Lung (tissue), 12 donors: ENCODE results near the gene PARD3. TPM values are rescaled to one million over a fixed set of nuclear protein-coding genes. Genes with fewer than 3 reads are reported as not detected.
A peak's percentile ranks its signal among the peaks of the same experiment; 100 is the strongest.

Experiments
- ATAC-seq: fragments of 200-7000 bp; cut with Tn5 transposase; one replicate; pipeline ENCODE4 v1.9.1; 2020; ENCODE audit warnings: moderate number of reproducible peaks; ENCODE audit not compliant: insufficient read depth, low FRiP score
- DNase-seq, 3 donors: peaks; one replicate each; pipeline ENCODE4 v3.0.0-alpha.2; 2013 to 2017
- H3K27ac ChIP-seq, 2 donors: one replicate each; pipeline ENCODE4 v1.5.1; 2013; ENCODE audit warnings: mild to moderate bottlenecking in 2 of 2, moderate library complexity in 2 of 2, control low read depth in 1 of 2, inconsistent platforms in 1 of 2, low read depth in 1 of 2, low read length in 1 of 2
- H3K27me3 ChIP-seq, 3 donors: one replicate each; pipeline ENCODE4 v1.5.1; 2013; ENCODE audit warnings: low read length in 2 of 3; ENCODE audit not compliant: control insufficient read depth in 3 of 3, insufficient read depth in 3 of 3
- H3K36me3 ChIP-seq, 4 donors: one replicate each; pipeline ENCODE4 v1.5.1; 2013; ENCODE audit warnings: low read length in 4 of 4, mild to moderate bottlenecking in 1 of 4, moderate library complexity in 1 of 4; ENCODE audit not compliant: control insufficient read depth in 4 of 4, insufficient read depth in 4 of 4
- H3K4me1 ChIP-seq, 5 donors: one replicate each; pipeline ENCODE4 v1.5.1; 2013; ENCODE audit warnings: low read length in 5 of 5, mild to moderate bottlenecking in 2 of 5, moderate library complexity in 1 of 5; ENCODE audit not compliant: control insufficient read depth in 5 of 5, insufficient read depth in 5 of 5
- H3K4me3 ChIP-seq: one replicate; pipeline ENCODE4 v1.5.1; 2013; ENCODE audit warnings: mild to moderate bottlenecking, control low read depth, moderate library complexity
- H3K9ac ChIP-seq, 2 donors: one replicate each; pipeline ENCODE4 v1.5.1; 2013; ENCODE audit warnings: low read length in 2 of 2, control low read depth in 1 of 2; ENCODE audit not compliant: insufficient read depth in 1 of 2
- H3K9me3 ChIP-seq, 4 donors: one replicate each; pipeline ENCODE4 v1.5.1; 2013; ENCODE audit warnings: low read length in 3 of 4, mild to moderate bottlenecking in 1 of 4, moderate library complexity in 1 of 4; ENCODE audit not compliant: control insufficient read depth in 4 of 4, insufficient read depth in 3 of 4
- WGBS, 2 donors: extraction: QIAGEN DNeasy Blood & Tissue Kit; methylation state at CpG; one replicate each; pipeline ENCODE4 v1.1.7; 2013; 5-methylcytosine and 5-hydroxymethylcytosine counted together
- polyA plus RNA-seq, 2 donors: library from polyadenylated mRNA; stranded (reverse); fragments of 200-250 nt; gene quantifications; one replicate each; pipeline ENCODE4 v1.2.1, GENCODE V29; 2013
- total RNA-seq, 2 donors: library from RNA; depleted of rRNA in 1 of 2; stranded (reverse); fragments of >200 nt in 1 of 2; gene quantifications; one replicate each; pipeline ENCODE4 v1.2.1, GENCODE V29; 2014 to 2021
- TF ChIP-seq, protein P1 (sequence below): IDR thresholded peaks from 2 replicates; pipeline ENCODE4 v1.5.1; 2012; ENCODE audit warnings: mild to moderate bottlenecking; ENCODE audit errors: control extremely low read depth, extremely low read depth
- donor health status: control.
- donor health status: control.
- donor health status: Bipolar disorder and iron deficiency.
- donor health status: healthy.
- donor health status: DM: yes; HTN: yes; CAD: no.

The PARD3 gene
- total and polyA plus RNA-seq, 4 donors, result 10.3 to 69.2 (median 27.6) TPM

GRCh38 chr10:34477249-34477648 lies 337.8 kb downstream of the PARD3 start:
- Histone ChIP-seq H3K4me1 (peaks cover 3 to 17% (median 4%) of the 10 kb centered on the region in 5 donors), H3K27me3 (no peaks in the 10 kb centered on the region), H3K9me3 (no peaks in the 10 kb centered on the region), H3K9ac (no peak overlapping the region), H3K36me3 (no peaks in the 10 kb centered on the region), H3K4me3 (no peak overlapping the region), H3K27ac (no peak overlapping the region)
- DNase-seq (no peak), ATAC-seq (no peak)
- TF ChIP-seq, protein P1, sequence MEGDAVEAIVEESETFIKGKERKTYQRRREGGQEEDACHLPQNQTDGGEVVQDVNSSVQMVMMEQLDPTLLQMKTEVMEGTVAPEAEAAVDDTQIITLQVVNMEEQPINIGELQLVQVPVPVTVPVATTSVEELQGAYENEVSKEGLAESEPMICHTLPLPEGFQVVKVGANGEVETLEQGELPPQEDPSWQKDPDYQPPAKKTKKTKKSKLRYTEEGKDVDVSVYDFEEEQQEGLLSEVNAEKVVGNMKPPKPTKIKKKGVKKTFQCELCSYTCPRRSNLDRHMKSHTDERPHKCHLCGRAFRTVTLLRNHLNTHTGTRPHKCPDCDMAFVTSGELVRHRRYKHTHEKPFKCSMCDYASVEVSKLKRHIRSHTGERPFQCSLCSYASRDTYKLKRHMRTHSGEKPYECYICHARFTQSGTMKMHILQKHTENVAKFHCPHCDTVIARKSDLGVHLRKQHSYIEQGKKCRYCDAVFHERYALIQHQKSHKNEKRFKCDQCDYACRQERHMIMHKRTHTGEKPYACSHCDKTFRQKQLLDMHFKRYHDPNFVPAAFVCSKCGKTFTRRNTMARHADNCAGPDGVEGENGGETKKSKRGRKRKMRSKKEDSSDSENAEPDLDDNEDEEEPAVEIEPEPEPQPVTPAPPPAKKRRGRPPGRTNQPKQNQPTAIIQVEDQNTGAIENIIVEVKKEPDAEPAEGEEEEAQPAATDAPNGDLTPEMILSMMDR, result no peak
- WGBS, 2 donors, result 98% methylated on average over 2 of the region's 2 CpGs

- DNase-seq, result no peak
- H3K36me3 ChIP-seq, result no peaks in the 10 kb centered on the region
- WGBS, 2 donors, result 88 to 91% methylated on average over 3 of the region's 3 CpGs
- ATAC-seq, result no peak
- TF ChIP-seq, protein P1, result no peak
- H3K9me3 ChIP-seq, result no peaks in the 10 kb centered on the region
- no peak overlapping the region for H3K27ac ChIP-seq
- H3K4me3 ChIP-seq, result no peak overlapping the region
- H3K27me3 ChIP-seq, result no peaks in the 10 kb centered on the region
- no peak overlapping the region for H3K9ac ChIP-seq
- H3K4me1 ChIP-seq, result peaks cover 3 to 17% (median 4%) of the 10 kb centered on the region in 5 donors
Observed at GRCh38 chr10:34476608-34477007, 338.5 kb downstream of the PARD3 start.

GRCh38 chr10:34475786-34476185 lies 339.3 kb downstream of the PARD3 start:
- H3K9ac ChIP-seq, result no peak overlapping the region
- H3K36me3 ChIP-seq, result no peaks in the 10 kb centered on the region
- TF ChIP-seq, protein P1, result no peak
- ATAC-seq, result no peak
- no peaks in the 10 kb centered on the region for H3K9me3 ChIP-seq
- peaks cover 3 to 17% (median 4%) of the 10 kb centered on the region in 5 donors for H3K4me1 ChIP-seq
- H3K27ac ChIP-seq, result no peak overlapping the region
- H3K4me3 ChIP-seq, result no peak overlapping the region
- DNase-seq, result no peak
- H3K27me3 ChIP-seq, result no peaks in the 10 kb centered on the region
- 86 to 96% methylated on average over 5 of the region's 5 CpGs for WGBS, 2 donors

GRCh38 chr10:34475274-34475646 lies 339.8 kb downstream of the PARD3 start:
- ATAC-seq (no peak), DNase-seq (peak in 2 of 3 donors; percentile 37 to 44)
- TF ChIP-seq, protein P1, result no peak
- no peaks in the 10 kb centered on the region for H3K9me3 ChIP-seq
- no peak overlapping the region for H3K4me3 ChIP-seq
- 81 to 88% methylated on average over 2 of the region's 2 CpGs for WGBS, 2 donors
- peaks cover 3 to 17% (median 4%) of the 10 kb centered on the region in 5 donors for H3K4me1 ChIP-seq
- H3K9ac ChIP-seq, result no peak overlapping the region
- H3K27me3 ChIP-seq, result no peaks in the 10 kb centered on the region
- no peak overlapping the region for H3K27ac ChIP-seq
- no peaks in the 10 kb centered on the region for H3K36me3 ChIP-seq
